SK-N-SH (cell line): ENCODE data around the gene EPHA3. TPM values are rescaled to one million over a fixed set of nuclear protein-coding genes. Genes with fewer than 3 reads are reported as not detected.

ENCODE experiments used
- CTCF ChIA-PET: fragments of 300-600, 350-600 bp; formaldehyde crosslinking; extraction: SDS; loops from one replicate; lab custom pipeline; 2021; lab: Yijun Ruan, JAX
- POLR2A ChIA-PET: fragments of 350-600 bp; sonication (Branson Sonifier 250); formaldehyde crosslinking; extraction: SDS; loops from one replicate; lab custom pipeline; 2020; ENCODE audit warnings: antibody characterized with exemption, inconsistent platforms; lab: Yijun Ruan, JAX
- DNase-seq: peaks from one replicate; pipeline ENCODE4 v3.0.0; 2012
- H2AFZ ChIP-seq: fragments of 200-600 bp; sonication (generic); 2 replicates; pipeline ENCODE4 v1.8.1; 2016; ENCODE audit warnings: antibody characterized with exemption, mild to moderate bottlenecking, low read depth
- H3F3A ChIP-seq: fragments of 200-600 bp; sonication (generic); replicated peaks from 2 replicates; pipeline ENCODE3; 2016; ENCODE audit warnings: antibody characterized with exemption, mild to moderate bottlenecking; ENCODE audit not compliant: insufficient read depth
- H3K27ac ChIP-seq, 2 experiments: fragments of 200-500 bp in 1 of 2; fragments of 200-600 bp in 1 of 2; sonication (Bioruptor generic) in 1 of 2; sonication (generic), shearing (Covaris generic) in 1 of 2; 2 replicates each; pipeline versions ENCODE4 v1.5.1 to v1.6.1; 2014 to 2016; ENCODE audit warnings: low read depth in 2 of 2, inconsistent platforms in 1 of 2, low read length in 1 of 2, mild to moderate bottlenecking in 1 of 2, mixed read lengths in 1 of 2
- H3K27me3 ChIP-seq: fragments of 200-600 bp; sonication (generic), shearing (Covaris generic); 2 replicates; pipeline ENCODE4 v1.6.1; 2016; ENCODE audit warnings: mixed run types; ENCODE audit not compliant: insufficient read depth
- H3K36me3 ChIP-seq, 2 experiments: fragments of 200-500 bp in 1 of 2; fragments of 200-600 bp in 1 of 2; sonication (Bioruptor generic) in 1 of 2; sonication (generic) in 1 of 2; replicated peaks in 1 of 2; 2 replicates each; pipeline versions ENCODE3 to v1.5.1; 2014 to 2016; ENCODE audit warnings: low read length in 1 of 2, mild to moderate bottlenecking in 1 of 2; ENCODE audit not compliant: insufficient read depth in 2 of 2, control insufficient read depth in 1 of 2
- H3K4me1 ChIP-seq, 2 experiments: fragments of 200-500 bp in 1 of 2; fragments of 200-600 bp in 1 of 2; sonication (Bioruptor generic) in 1 of 2; sonication (generic), shearing (Covaris generic) in 1 of 2; 2 replicates each; pipeline versions ENCODE4 v1.5.1 to v1.6.1; 2014 to 2016; ENCODE audit warnings: low read depth in 1 of 2, low read length in 1 of 2, mixed run types in 1 of 2; ENCODE audit not compliant: insufficient read depth in 2 of 2, control insufficient read depth in 1 of 2
- H3K4me2 ChIP-seq: fragments of 200-600 bp; sonication (generic), shearing (Covaris generic); 2 replicates; pipeline ENCODE4 v1.6.1; 2017; ENCODE audit warnings: mixed run types
- H3K4me3 ChIP-seq, 2 experiments: fragments of 200-500 bp in 1 of 2; fragments of 200-600 bp in 1 of 2; sonication (Bioruptor generic) in 1 of 2; sonication (generic), shearing (Covaris generic) in 1 of 2; 2 replicates each; pipeline versions ENCODE4 v1.5.1 to v1.8.1; 2014 to 2016; ENCODE audit warnings: low read depth in 2 of 2, inconsistent platforms in 1 of 2, low read length in 1 of 2, mild to moderate bottlenecking in 1 of 2, mixed read lengths in 1 of 2, moderate library complexity in 1 of 2
- H3K79me2 ChIP-seq: fragments of 200-600 bp; sonication (generic); 2 replicates; pipeline ENCODE4 v1.8.1; 2017; ENCODE audit warnings: mild to moderate bottlenecking; ENCODE audit not compliant: insufficient read depth
- H3K9ac ChIP-seq: fragments of 200-600 bp; sonication (generic); 2 replicates; pipeline ENCODE4 v1.6.1; 2017; ENCODE audit warnings: mixed run types
- H3K9me2 ChIP-seq: fragments of 200-600 bp; sonication (generic); 2 replicates; pipeline ENCODE4 v1.6.1; 2017; ENCODE audit warnings: mixed run types
- H3K9me3 ChIP-seq: fragments of 200-600 bp; sonication (generic); 2 replicates; pipeline ENCODE4 v1.6.1; 2017; ENCODE audit warnings: mixed run types, mild to moderate bottlenecking, moderate library complexity
- H4K20me1 ChIP-seq: fragments of 200-600 bp; sonication (generic); 2 replicates; pipeline ENCODE4 v1.6.1; 2017; ENCODE audit warnings: mild to moderate bottlenecking, mixed run types; ENCODE audit not compliant: insufficient read depth
- CHD2 ChIP-seq: fragments of 150-350 bp; IDR thresholded peaks from 2 replicates; pipeline ENCODE4 v1.6.1; 2018; ENCODE audit warnings: low read length; ENCODE audit not compliant: partially characterized antibody
- EP300 ChIP-seq, 2 experiments: IDR thresholded peaks; 2 replicates each; pipeline versions ENCODE4 v1.4.0 to v1.6.1; 2012; ENCODE audit warnings: borderline replicate concordance in 1 of 2, low read depth in 1 of 2, low read length in 1 of 2
- FOSL2 ChIP-seq: IDR thresholded peaks from 2 replicates; pipeline ENCODE4 v1.4.0; 2012; ENCODE audit warnings: low read depth, mild to moderate bottlenecking, moderate library complexity, borderline replicate concordance
- GABPA ChIP-seq: IDR thresholded peaks from 2 replicates; pipeline ENCODE4 v1.4.0; 2012; ENCODE audit warnings: low read depth, mild to moderate bottlenecking
- GATA2 ChIP-seq: sonication (generic); formaldehyde crosslinking; IDR thresholded peaks from 2 replicates; pipeline ENCODE4 v1.5.0; 2020; ENCODE audit warnings: mild to moderate bottlenecking, missing genetic modification reagents
- JUND ChIP-seq: IDR thresholded peaks from 2 replicates; pipeline ENCODE4 v1.4.0; 2012
- MXI1 ChIP-seq: IDR thresholded peaks from 2 replicates; pipeline ENCODE4 v1.6.1; 2012; ENCODE audit warnings: mild to moderate bottlenecking, low read depth, low read length, improper control_type of control experiment
- NFIC ChIP-seq: IDR thresholded peaks from 2 replicates; pipeline ENCODE4 v1.4.0; 2012; ENCODE audit warnings: borderline replicate concordance
- NRF1 ChIP-seq: IDR thresholded peaks from 2 replicates; pipeline ENCODE4 v1.6.1; 2012; ENCODE audit warnings: low read depth, mild to moderate bottlenecking, low read length
- PBX3 ChIP-seq: IDR thresholded peaks from 2 replicates; pipeline ENCODE4; 2012
- POLR2AphosphoS5 ChIP-seq: IDR thresholded peaks from 2 replicates; pipeline ENCODE4 v1.6.1; 2012; ENCODE audit warnings: low read depth, low read length
- RAD21 ChIP-seq: IDR thresholded peaks from 2 replicates; pipeline ENCODE4 v1.6.1; 2012; ENCODE audit warnings: mild to moderate bottlenecking, low read length
- RXRA ChIP-seq: IDR thresholded peaks from 2 replicates; pipeline ENCODE4 v1.4.0; 2012; ENCODE audit warnings: low read depth, mild to moderate bottlenecking, borderline replicate concordance
- SIN3A ChIP-seq: IDR thresholded peaks from 2 replicates; pipeline ENCODE4 v1.6.1; 2012; ENCODE audit warnings: low read depth, mild to moderate bottlenecking, low read length, moderate library complexity, borderline replicate concordance
- TAF1 ChIP-seq: IDR thresholded peaks from 2 replicates; pipeline ENCODE4 v1.6.1; 2012; ENCODE audit warnings: low read depth, mild to moderate bottlenecking, low read length, moderate library complexity, borderline replicate concordance
- TEAD4 ChIP-seq: IDR thresholded peaks from 2 replicates; pipeline ENCODE4 v1.4.0; 2012; ENCODE audit warnings: mild to moderate bottlenecking, borderline replicate concordance; ENCODE audit not compliant: insufficient read depth
- ZBTB33 ChIP-seq: IDR thresholded peaks from 2 replicates; pipeline ENCODE4 v1.4.0; 2012; ENCODE audit warnings: low read depth, borderline replicate concordance
- WGBS: methylation state at CpG from one replicate; pipeline ENCODE4 v1.1.6; 2017; ENCODE audit warnings: low lambda C conversion rate; 5-methylcytosine and 5-hydroxymethylcytosine counted together
- polyA plus RNA-seq, 3 experiments: library from polyadenylated mRNA; depleted of rRNA; stranded (reverse); fragments of >200 nt; gene quantifications; 2 replicates each; pipeline ENCODE4 v1.2.3, GENCODE V29; 2012
- TF ChIP-seq, protein P1 (sequence below): fragments of 200-600 bp; sonication (generic); IDR thresholded peaks from 2 replicates; pipeline ENCODE4 v1.6.1; 2017; ENCODE audit warnings: antibody characterized with exemption, mild to moderate bottlenecking, moderate library complexity

EPHA3 gene
- polyA plus RNA-seq, 1 of the 3 experiments (the other 2 are of a cell fraction) = not detected

DNA sequence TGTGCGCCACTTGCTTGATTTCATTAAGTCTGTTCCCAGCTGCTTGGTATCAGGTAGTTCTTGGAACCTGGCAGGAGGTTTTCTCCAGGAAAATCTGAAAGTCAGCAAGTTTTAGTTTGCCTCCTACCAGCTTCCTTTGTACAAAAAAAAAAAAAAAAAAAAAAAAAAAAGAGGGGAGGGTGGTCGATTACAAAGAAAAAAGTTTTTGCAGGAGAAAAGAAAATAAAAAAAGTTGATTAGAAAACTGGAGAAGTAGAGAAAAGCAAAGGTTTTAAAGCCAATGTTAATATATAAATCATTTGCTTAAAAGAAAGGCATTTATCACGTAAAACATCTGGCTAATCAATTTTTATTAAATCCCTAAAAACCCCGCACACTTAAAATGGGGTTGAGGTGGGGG, 5.9 kb downstream of the EPHA3 start:
- H3K9ac ChIP-seq = no peak overlapping the region
- WGBS = 5% methylated on average over 4 of the region's 4 CpGs
- no peak overlapping the region for H3K4me3 ChIP-seq
- no peaks in the 10 kb centered on the region for H3F3A ChIP-seq
- no peak overlapping the region for H2AFZ ChIP-seq
- no peaks in the 10 kb centered on the region for H3K79me2 ChIP-seq
- CTCF ChIA-PET = no interaction called here
- no peaks in the 10 kb centered on the region for H3K36me3 ChIP-seq
- no peaks in the 10 kb centered on the region for H4K20me1 ChIP-seq
- peaks cover 9% of the 10 kb centered on the region; the same call in 1 of the 2 replicates for H3K27me3 ChIP-seq
- no peak for DNase-seq
- POLR2A ChIA-PET = no interaction called here
- H3K4me2 ChIP-seq = no peak overlapping the region
- H3K9me2 ChIP-seq = no peaks in the 10 kb centered on the region
- no peaks in the 10 kb centered on the region; a peak in 2 of 4 replicates for H3K4me1 ChIP-seq
- no peaks in the 10 kb centered on the region for H3K9me3 ChIP-seq
- H3K27ac ChIP-seq = no peak overlapping the region
- TF ChIP-seq TAF1 (no peak), GATA2 (no peak), EP300 (IDR thresholded peaks at IDR 0.05; ENCODE audit: borderline replicate concordance in 1 of 2, low read depth in 1 of 2, low read length in 1 of 2) (no peak), RAD21 (no peak), TEAD4 (no peak), JUND (no peak), SIN3A (no peak), CHD2 (no peak), POLR2AphosphoS5 (no peak), RXRA (no peak), MXI1 (no peak), GABPA (no peak), ZBTB33 (no peak), FOSL2 (no peak), PBX3 (no peak), NFIC (no peak), NRF1 (no peak)
- TF ChIP-seq, protein P1, sequence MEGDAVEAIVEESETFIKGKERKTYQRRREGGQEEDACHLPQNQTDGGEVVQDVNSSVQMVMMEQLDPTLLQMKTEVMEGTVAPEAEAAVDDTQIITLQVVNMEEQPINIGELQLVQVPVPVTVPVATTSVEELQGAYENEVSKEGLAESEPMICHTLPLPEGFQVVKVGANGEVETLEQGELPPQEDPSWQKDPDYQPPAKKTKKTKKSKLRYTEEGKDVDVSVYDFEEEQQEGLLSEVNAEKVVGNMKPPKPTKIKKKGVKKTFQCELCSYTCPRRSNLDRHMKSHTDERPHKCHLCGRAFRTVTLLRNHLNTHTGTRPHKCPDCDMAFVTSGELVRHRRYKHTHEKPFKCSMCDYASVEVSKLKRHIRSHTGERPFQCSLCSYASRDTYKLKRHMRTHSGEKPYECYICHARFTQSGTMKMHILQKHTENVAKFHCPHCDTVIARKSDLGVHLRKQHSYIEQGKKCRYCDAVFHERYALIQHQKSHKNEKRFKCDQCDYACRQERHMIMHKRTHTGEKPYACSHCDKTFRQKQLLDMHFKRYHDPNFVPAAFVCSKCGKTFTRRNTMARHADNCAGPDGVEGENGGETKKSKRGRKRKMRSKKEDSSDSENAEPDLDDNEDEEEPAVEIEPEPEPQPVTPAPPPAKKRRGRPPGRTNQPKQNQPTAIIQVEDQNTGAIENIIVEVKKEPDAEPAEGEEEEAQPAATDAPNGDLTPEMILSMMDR = no peak
